ENCODE data around the gene SLC26A4.

SLC26A4 gene

DNA sequence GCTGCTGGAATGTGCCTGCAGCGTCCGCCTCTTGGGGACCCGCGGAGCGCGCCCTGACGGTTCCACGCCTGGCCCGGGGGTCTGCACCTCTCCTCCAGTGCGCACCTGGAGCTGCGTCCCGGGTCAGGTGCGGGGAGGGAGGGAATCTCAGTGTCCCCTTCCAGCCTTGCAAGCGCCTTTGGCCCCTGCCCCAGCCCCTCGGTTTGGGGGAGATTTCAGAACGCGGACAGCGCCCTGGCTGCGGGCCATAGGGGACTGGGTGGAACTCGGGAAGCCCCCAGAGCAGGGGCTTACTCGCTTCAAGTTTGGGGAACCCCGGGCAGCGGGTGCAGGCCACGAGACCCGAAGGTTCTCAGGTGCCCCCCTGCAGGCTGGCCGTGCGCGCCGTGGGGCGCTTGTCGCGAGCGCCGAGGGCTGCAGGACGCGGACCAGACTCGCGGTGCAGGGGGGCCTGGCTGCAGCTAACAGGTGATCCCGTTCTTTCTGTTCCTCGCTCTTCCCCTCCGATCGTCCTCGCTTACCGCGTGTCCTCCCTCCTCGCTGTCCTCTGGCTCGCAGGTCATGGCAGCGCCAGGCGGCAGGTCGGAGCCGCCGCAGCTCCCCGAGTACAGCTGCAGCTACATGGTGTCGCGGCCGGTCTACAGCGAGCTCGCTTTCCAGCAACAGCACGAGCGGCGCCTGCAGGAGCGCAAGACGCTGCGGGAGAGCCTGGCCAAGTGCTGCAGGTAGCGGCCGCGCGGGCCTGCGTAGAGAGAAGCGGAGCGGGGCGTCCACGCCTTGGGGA, 645 bp downstream of the SLC26A4 start:
- no peak for DNase-seq

GRCh38 chr7:107661865-107662379, 1.3 kb downstream of the SLC26A4 start:
- no peak for DNase-seq

DNA sequence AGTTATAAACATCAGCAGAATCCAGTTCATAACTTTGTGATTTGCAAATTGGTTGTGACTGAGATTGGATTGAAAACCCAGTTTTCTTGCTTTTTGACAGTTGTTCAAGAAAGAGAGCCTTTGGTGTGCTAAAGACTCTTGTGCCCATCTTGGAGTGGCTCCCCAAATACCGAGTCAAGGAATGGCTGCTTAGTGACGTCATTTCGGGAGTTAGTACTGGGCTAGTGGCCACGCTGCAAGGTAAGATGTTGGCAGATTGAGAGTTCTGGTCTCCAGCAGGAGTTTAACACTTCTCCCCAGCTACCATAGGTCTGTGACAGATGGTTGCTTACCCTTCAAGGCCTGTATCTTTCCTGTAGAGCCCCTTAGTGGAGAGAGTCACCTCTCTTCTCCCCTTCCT, 2.6 kb downstream of the SLC26A4 start:
- DNase-seq = no peak

GRCh38 chr7:107666790-107667189, 6.2 kb downstream of the SLC26A4 start:
- DNase-seq = no peak

- DNase-seq = no peak
Observed at GRCh38 chr7:107667341-107667740, 6.7 kb downstream of the SLC26A4 start.

DNA sequence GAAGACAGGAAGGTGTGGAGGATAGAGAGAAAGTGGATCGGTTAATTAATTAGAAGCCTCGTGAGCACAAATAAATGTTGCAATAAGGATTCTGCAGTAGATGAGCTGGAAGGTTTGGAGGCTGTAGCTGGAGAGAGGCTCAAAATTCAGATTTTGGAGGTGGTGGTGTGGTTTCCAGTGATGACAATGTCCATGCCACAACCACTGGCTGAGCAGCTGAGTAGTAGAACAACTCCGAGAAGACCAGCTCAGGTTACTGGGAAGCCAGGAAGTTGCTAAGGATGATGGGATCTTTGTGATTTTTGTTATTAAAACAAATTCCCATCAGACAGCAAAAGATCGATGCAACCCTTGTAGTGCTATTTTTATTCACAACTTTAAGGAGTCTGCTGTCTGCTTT, 7.7 kb downstream of the SLC26A4 start:
- no peak for DNase-seq

GRCh38 chr7:107672183-107672582, 11.6 kb downstream of the SLC26A4 start:
- no peak for DNase-seq

DNA sequence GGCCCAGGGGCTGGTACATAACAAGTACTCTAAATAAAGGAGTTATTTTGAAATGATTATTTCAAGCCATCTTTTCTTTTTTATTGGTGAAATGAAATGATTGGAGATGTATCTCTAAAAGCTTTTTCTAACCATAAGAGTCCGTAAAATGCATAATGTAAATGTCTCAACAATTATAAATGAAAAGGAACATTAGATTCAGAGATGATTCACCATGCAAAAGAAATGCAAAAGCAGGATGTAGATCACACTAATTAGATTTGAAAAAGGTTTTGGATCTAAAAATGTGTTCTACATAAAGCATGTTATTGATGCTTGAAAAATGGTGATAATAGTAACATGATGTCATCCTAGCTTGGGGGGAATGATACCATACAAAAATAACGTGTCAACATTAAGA, 15.6 kb downstream of the SLC26A4 start:
- DNase-seq = no peak

- no peak for DNase-seq
Observed at GRCh38 chr7:107678110-107678753, 17.6 kb downstream of the SLC26A4 start.

- no peak for DNase-seq
Observed at GRCh38 chr7:107680478-107680877, 19.9 kb downstream of the SLC26A4 start.

DNA sequence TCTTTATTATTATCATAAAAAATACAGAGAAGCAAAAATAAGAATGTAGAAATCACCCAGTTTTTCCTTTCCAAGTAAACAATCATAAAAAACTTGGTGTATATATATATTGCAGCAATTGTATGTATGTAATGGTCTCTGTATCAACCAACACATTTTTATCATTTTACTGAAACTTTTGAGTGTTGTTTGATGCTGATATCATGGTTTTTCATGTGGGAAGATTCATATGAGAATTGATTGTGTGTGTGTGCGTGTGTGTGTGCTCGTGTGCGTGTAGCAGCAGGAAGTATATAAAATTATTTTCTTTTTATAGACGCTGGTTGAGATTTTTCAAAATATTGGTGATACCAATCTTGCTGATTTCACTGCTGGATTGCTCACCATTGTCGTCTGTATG, 22.3 kb downstream of the SLC26A4 start:
- DNase-seq = no peak

DNA sequence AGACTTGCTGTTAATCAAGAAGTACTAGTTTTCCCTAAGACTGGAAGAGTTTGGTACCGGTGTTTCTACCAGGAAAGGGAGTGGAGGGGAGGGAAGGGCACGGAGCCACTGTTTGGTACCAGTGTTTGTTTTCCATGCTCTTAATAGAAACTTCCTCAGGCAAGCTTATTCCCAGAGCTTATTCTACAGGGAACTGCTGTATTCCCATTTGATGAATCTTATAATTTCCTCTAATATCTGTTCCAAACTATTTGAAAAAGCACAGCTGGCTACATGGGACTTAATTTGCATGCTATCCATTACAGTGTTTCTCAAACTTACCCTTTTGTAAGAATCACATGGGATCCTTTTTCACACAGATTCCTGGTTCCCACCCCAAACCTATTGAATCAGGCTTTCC, 23.7 kb downstream of the SLC26A4 start:
- DNase-seq = no peak

- no peak for DNase-seq
Observed at GRCh38 chr7:107684947-107685463, 24.4 kb downstream of the SLC26A4 start.

- no peak for DNase-seq
Observed at GRCh38 chr7:107686816-107687387, 26.3 kb downstream of the SLC26A4 start.

DNA sequence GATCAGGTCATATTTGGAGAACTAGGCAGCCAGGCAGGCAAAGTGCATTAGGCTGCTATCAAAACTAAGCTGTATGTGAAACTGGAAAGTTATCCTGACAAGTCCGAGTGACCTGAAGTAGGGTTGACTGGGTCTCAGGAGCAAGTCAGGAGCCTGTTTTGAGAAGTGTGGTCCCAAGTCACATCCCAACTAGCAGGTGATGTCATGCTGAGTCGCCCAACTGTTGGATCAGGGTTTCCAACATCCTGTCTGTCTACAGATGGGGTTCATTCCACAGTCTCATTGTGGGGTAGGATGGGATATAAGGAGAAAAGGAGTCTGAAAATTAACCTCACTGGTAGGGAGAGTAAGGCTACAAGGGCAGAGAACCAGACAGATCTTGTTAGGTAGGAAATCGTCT, 27.0 kb downstream of the SLC26A4 start:
- DNase-seq = no peak

DNA sequence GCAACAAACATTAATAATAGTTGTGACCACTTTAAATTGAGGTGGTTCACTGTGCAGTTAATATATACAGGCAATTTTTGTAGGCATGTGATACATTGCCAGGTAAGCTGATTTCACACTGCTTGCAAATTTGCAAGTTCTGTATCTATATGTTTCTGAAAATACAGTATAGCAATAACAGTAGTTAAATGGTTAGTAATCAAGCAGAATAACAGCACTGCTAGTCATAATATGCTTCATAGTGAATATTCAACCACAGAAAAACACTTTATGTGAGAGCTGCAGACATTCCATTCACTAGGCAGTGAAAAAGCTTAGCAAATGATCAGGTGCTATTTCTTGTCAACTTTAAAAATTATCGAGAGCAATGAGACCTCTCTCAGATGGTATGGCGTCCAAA, 28.9 kb downstream of the SLC26A4 start:
- no peak for DNase-seq

DNA sequence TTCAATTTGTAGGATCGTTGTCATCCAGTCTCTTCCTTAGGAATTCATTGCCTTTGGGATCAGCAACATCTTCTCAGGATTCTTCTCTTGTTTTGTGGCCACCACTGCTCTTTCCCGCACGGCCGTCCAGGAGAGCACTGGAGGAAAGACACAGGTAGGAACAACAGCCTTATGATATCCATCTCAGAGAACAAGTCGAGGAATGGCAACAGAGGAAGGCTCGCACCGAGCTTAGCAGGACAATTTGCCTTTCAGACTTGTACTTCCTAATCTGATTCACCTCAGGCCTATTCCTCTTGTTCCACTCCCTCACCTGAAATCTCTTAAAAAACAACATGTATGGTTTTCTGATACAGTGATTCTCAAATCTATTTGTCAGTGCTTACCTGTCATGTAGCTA, 29.5 kb downstream of the SLC26A4 start:
- DNase-seq = no peak

- DNase-seq = no peak
Observed at GRCh38 chr7:107690611-107691010, 30.0 kb downstream of the SLC26A4 start.

GRCh38 chr7:107691716-107692115, 31.1 kb downstream of the SLC26A4 start:
- no peak for DNase-seq

DNA sequence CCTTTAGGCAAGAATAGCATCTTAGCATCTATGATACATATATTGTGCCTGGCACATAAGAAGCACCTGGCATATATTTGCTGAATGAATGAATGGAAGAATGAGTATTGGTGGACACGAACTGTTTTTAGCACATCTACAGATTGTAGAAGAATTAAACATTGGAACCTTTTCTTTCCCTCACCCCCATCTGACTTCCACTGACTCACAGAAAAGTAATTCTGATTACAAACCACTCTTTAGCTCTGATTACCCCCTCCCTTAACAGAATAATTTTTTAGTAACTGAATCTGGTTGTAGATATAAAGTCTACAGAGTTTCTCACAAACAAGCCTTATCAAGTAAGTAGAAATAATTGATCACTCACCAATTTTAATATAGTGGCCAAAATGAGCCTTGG, 31.9 kb downstream of the SLC26A4 start:
- DNase-seq = no peak

DNA sequence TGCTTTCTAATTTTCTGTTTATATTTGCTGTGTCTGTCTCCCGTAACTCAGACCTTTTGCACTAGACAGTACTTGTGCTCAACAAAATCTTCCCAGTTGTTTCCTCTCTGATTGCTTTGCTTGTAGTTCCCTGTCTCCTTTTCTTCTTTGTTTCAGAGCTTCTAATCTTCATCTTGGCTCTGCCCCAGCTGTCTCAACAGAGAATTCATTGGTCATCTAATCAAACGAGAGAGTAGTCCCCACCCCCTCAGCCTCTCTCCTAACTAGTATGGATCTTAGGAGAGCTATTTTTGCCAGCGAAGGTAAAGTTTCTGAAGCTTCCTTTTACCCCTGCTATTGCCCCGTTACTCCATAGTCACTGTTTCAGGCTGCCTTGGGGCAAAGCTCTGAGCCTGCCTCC, 32.8 kb downstream of the SLC26A4 start:
- DNase-seq = no peak

DNA sequence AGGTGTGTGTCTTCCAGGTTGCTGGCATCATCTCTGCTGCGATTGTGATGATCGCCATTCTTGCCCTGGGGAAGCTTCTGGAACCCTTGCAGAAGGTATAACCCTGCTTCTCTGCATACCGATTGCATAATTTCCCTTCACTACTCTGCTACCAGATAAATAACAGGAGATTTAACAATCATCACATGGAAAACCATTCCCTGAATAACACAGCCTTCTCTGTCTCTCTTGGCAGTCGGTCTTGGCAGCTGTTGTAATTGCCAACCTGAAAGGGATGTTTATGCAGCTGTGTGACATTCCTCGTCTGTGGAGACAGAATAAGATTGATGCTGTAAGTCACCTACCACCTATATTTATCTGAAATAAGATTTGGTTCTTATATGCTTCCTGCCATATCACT, 33.8 kb downstream of the SLC26A4 start:
- no peak for DNase-seq

- DNase-seq = no peak
Observed at GRCh38 chr7:107696330-107696946, 35.8 kb downstream of the SLC26A4 start.
